Caco-2 (cell line): ENCODE measurements around the gene DPRX. TPM values are rescaled to one million over a fixed set of nuclear protein-coding genes. Genes with fewer than 3 reads are reported as not detected.

ENCODE experiments used
- BruUV-seq: library from RNA; stranded (reverse); fragments of 400-500 nt; replicated peaks from 2 replicates; lab custom pipeline; 2021; lab: Mats Ljungman, UMichigan
- CTCF ChIA-PET: fragments of 300-600 bp; sonication (Branson Sonifier 250); formaldehyde crosslinking; loops from one replicate; lab custom pipeline; 2022; ENCODE audit warnings: antibody characterized with exemption; lab: Charles Lee
- POLR2A ChIA-PET: fragments of 300-600 bp; sonication (Branson Sonifier 250); formaldehyde crosslinking; loops from one replicate; lab custom pipeline; 2022; ENCODE audit warnings: antibody characterized with exemption; lab: Charles Lee
- DNase-seq, 2 experiments: peaks; one replicate each; pipeline versions ENCODE4 v3.0.0 to v3.0.0-alpha.2; 2020 to 2022
- H3K27me3 ChIP-seq: replicated peaks from 2 replicates; pipeline ENCODE4 v1.6.0; 2011; ENCODE audit warnings: low read length; ENCODE audit not compliant: control insufficient read depth, insufficient read depth
- H3K36me3 ChIP-seq: 2 replicates; pipeline ENCODE4 v1.5.1; 2011; ENCODE audit warnings: low read length; ENCODE audit not compliant: control insufficient read depth, insufficient read depth
- H3K4me1 ChIP-seq: fragments of 250-450 bp; sonication (Bioruptor Pico); 2 replicates; pipeline ENCODE4 v1.5.1; 2020; ENCODE audit warnings: mild to moderate bottlenecking
- H3K4me3 ChIP-seq: 2 replicates; pipeline ENCODE4 v1.5.1; 2011; ENCODE audit warnings: low read depth, mild to moderate bottlenecking, control low read depth, low read length
- H3K9me3 ChIP-seq: fragments of 250-450 bp; sonication (Bioruptor Pico); 2 replicates; pipeline ENCODE4 v1.5.1; 2020; ENCODE audit warnings: mild to moderate bottlenecking, moderate library complexity
- H3K27ac Mint-ChIP-seq: one replicate; pipeline ENCODE4 v1.8.0; 2022; ENCODE audit warnings: mixed read lengths; ENCODE audit not compliant: unreplicated experiment
- H3K27me3 Mint-ChIP-seq: one replicate; pipeline ENCODE4 v1.8.0; 2022; ENCODE audit warnings: mixed read lengths; ENCODE audit not compliant: insufficient read depth, unreplicated experiment
- H3K36me3 Mint-ChIP-seq: one replicate; pipeline ENCODE4 v1.8.0; 2022; ENCODE audit warnings: mild to moderate bottlenecking, mixed read lengths; ENCODE audit not compliant: insufficient read depth, unreplicated experiment
- H3K4me1 Mint-ChIP-seq: one replicate; pipeline ENCODE4 v1.8.0; 2022; ENCODE audit warnings: low read depth, mixed read lengths; ENCODE audit not compliant: unreplicated experiment
- H3K4me3 Mint-ChIP-seq: one replicate; pipeline ENCODE4 v1.8.0; 2022; ENCODE audit warnings: mild to moderate bottlenecking, moderate library complexity, mixed read lengths; ENCODE audit not compliant: unreplicated experiment
- H3K9me3 Mint-ChIP-seq: one replicate; pipeline ENCODE4 v1.8.0; 2022; ENCODE audit warnings: mixed read lengths; ENCODE audit not compliant: unreplicated experiment
- CTCF ChIP-seq, 2 experiments: fragments of 200-600 bp in 1 of 2; IDR thresholded peaks; 1 replicate in 1 of 2; 2 replicates in 1 of 2; pipeline versions ENCODE4 v1.5.1 to v1.8.0; 2011 to 2022; ENCODE audit warnings: antibody characterized with exemption in 1 of 2, control low read depth in 1 of 2, inconsistent platforms in 1 of 2, low read depth in 1 of 2, low read length in 1 of 2, mild to moderate bottlenecking in 1 of 2, moderate library complexity in 1 of 2; ENCODE audit not compliant: insufficient read depth in 1 of 2, severe bottlenecking in 1 of 2, unreplicated experiment in 1 of 2
- intact Hi-C: fragments of 100-400 bp; cut with micrococcal nuclease; formaldehyde crosslinking; loops from one replicate; pipeline ENCODE4 v1.10.0; 2022; ENCODE audit not compliant: unreplicated experiment
- total RNA-seq: library from RNA; stranded (reverse); gene quantifications from 2 replicates; pipeline ENCODE4 v1.2.3, GENCODE V29; 2022

Gene DPRX
- total RNA-seq, 1 experiment from 2014 or later, result not detected

DNA sequence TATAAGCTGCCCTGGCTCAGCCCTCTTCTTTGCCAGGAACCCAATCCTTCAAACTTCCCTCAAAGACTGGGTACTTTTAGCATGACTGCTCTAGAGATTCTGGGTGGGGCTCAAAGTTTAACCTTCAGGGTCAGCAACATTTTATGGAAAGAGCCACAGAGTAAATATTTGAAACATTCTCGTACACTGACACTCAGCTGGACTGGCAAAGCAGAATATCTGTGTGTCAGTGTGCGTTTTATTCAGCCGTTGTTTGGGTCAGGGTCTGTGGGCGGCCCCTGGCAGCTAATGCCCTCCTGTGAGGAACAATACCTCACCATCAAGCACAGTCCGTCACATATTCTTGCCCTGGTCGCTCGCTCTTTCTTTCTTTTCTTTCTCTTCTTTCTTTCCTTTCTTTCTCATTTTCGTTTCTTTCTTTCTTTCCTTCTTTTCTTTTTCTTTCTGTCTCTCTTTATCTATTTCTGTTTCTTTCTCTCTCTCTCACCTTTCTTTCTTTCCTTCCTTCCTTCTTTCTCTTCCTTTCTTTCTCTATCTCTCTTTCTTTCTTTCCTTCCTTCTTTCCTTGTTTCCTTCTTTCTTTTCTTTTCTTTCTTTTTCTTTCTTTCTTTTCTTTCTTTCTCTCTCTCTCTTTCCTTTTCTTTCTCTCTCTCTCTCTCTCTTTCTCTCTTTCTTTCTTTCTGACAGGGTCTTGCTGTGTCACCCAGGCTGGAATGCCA is 10.7 kb downstream of the DPRX start:
- Histone ChIP-seq H3K36me3 (no peaks in the 10 kb centered on the region), H3K9me3 (peaks cover 11% of the 10 kb centered on the region; the same call in 1 of the 2 replicates), H3K4me3 (no peak overlapping the region), H3K27me3 (no peaks in the 10 kb centered on the region), H3K4me1 (peaks cover 20% of the 10 kb centered on the region)
- Mint-ChIP-seq H3K4me1 (peaks cover 22% of the 10 kb centered on the region), H3K36me3 (peaks cover 2% of the 10 kb centered on the region), H3K27me3 (no peaks in the 10 kb centered on the region), H3K27ac (peak overlapping the region; percentile 40), H3K4me3 (peak overlapping the region; percentile 24), H3K9me3 (peaks cover 25% of the 10 kb centered on the region)
- BruUV-seq, result no TSS peak
- ChIA-PET CTCF (interaction anchor here (0.6 kb wide), 1 partner anchor 16 kb away, joined by 3 read pairs; no protein-coding TSS in a partner anchor), POLR2A (interaction anchor here (0.6 to 0.7 kb wide), 2 partner anchors 11 to 1842 kb away, joined by 3 to 4 read pairs; partner anchors contain the start of gene DPRX)
- intact Hi-C loops, result no loop called here
- DNase-seq, result peak in 1 of 2 experiments; percentile 37
- TF ChIP-seq CTCF (IDR thresholded peaks at IDR 0.05; ENCODE audit: insufficient read depth in 1 of 2, low read depth in 1 of 2, low read length in 1 of 2, severe bottlenecking in 1 of 2, unreplicated experiment in 1 of 2), result no peak

DNA sequence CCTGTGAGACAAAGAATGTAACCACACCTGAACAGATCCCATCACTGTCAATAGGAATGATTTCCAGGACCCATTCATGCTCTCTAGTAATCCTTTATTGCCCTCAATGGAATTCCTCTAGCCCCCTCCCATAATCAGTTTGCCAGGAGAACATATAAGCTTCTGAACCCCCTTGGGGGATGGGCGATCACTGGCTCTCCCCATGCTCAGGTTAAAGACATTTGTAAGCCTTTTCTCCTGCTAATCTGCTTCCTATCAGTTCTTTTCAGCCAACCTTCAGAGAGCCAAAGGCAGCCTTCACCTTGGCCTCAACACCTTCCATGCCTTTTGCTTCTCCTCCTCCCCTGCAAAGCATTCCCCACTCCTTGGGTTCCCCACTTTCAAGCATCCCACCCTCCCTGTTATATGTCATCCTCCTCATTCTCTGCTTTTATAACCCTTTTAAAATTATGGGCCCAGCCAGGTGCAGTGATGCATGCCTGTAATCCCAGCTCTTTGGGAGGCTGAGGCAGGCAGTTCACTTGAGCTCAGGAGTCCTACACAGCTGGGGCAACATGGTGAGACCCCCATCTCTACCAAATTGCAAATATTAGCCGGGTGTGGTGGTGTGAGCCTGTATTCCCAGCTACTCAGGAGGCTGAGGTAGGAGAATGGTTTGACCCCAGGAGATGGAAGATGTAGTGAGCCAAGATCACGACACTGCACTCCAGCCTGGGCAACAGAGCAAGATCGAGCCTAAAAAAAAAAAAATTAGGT is 12.4 kb downstream of the DPRX start:
- Histone ChIP-seq H3K27me3 (no peaks in the 10 kb centered on the region), H3K9me3 (peaks cover 13% of the 10 kb centered on the region), H3K4me3 (no peak overlapping the region), H3K4me1 (peaks cover 20% of the 10 kb centered on the region), H3K36me3 (no peaks in the 10 kb centered on the region)
- H3K9me3 Mint-ChIP-seq, result peaks cover 25% of the 10 kb centered on the region
- peaks cover 9% of the 10 kb centered on the region for H3K36me3 Mint-ChIP-seq
- H3K27ac Mint-ChIP-seq, result peak overlapping the region; percentile 40
- peaks cover 22% of the 10 kb centered on the region for H3K4me1 Mint-ChIP-seq
- intact Hi-C loops, result no loop called here
- CTCF ChIA-PET, result no interaction called here
- BruUV-seq, result no TSS peak
- POLR2A ChIA-PET, result no interaction called here
- no peak for TF ChIP-seq CTCF (IDR thresholded peaks at IDR 0.05; ENCODE audit: insufficient read depth in 1 of 2, low read depth in 1 of 2, low read length in 1 of 2, severe bottlenecking in 1 of 2, unreplicated experiment in 1 of 2)
- DNase-seq, result no peak
- no peaks in the 10 kb centered on the region for H3K27me3 Mint-ChIP-seq
- no peak overlapping the region for H3K4me3 Mint-ChIP-seq

- H3K36me3 ChIP-seq, result no peaks in the 10 kb centered on the region
- peaks cover 22% of the 10 kb centered on the region for H3K4me1 Mint-ChIP-seq
- no peak overlapping the region for H3K27ac Mint-ChIP-seq
- no peak overlapping the region for H3K4me3 Mint-ChIP-seq
- peaks cover 9% of the 10 kb centered on the region for H3K36me3 Mint-ChIP-seq
- no peak for DNase-seq
- ChIA-PET POLR2A (no interaction called here), CTCF (no interaction called here)
- no peak overlapping the region for H3K4me3 ChIP-seq
- peaks cover 20% of the 10 kb centered on the region for H3K4me1 ChIP-seq
- intact Hi-C loops, result no loop called here
- no peaks in the 10 kb centered on the region for H3K27me3 Mint-ChIP-seq
- H3K27me3 ChIP-seq, result no peaks in the 10 kb centered on the region
- peaks cover 25% of the 10 kb centered on the region for H3K9me3 Mint-ChIP-seq
- TF ChIP-seq CTCF (IDR thresholded peaks at IDR 0.05; ENCODE audit: insufficient read depth in 1 of 2, low read depth in 1 of 2, low read length in 1 of 2, severe bottlenecking in 1 of 2, unreplicated experiment in 1 of 2), result no peak
- H3K9me3 ChIP-seq, result peaks cover 23% of the 10 kb centered on the region
- no TSS peak for BruUV-seq
Measured at GRCh38 chr19:53646144-53646543, 14.3 kb downstream of the DPRX start.
